Endothelial cell of umbilical vein (primary cell): ENCODE data around the gene IRS1. TPM values are rescaled to one million over a fixed set of nuclear protein-coding genes. Genes with fewer than 3 reads are reported as not detected.
A peak's percentile ranks its signal among the peaks of the same experiment; 100 is the strongest.

ENCODE experiments used
- BruUV-seq: library from RNA; stranded (reverse); fragments of 400-500 nt; replicated peaks from 2 replicates; lab custom pipeline; 2021; lab: Mats Ljungman, UMichigan
- CTCF ChIA-PET: fragments of 300-600, 350-600 bp; sonication (Branson Sonifier 250); formaldehyde crosslinking; loops from one replicate; lab custom pipeline; 2021; ENCODE audit warnings: antibody characterized with exemption, inconsistent platforms; lab: Charles Lee
- POLR2A ChIA-PET: fragments of 300-600, 350-600 bp; sonication (Branson Sonifier 250); formaldehyde crosslinking; loops from one replicate; lab custom pipeline; 2021; ENCODE audit warnings: antibody characterized with exemption, inconsistent platforms; lab: Charles Lee
- DNase-seq: peaks from one replicate; pipeline ENCODE4 v3.0.0-alpha.2; 2011; ENCODE audit warnings: low read depth, low spot score
- FAIRE-seq: peaks from 2 replicates; lab custom pipeline; 2011; peaks lifted over from hg19 to GRCh38; lab: Jason Lieb, UNC
- H2AFZ ChIP-seq: 2 replicates; pipeline ENCODE4 v1.6.0; 2012; ENCODE audit warnings: low read depth, low read length, control low read depth, inconsistent platforms
- H3K27ac ChIP-seq: 2 replicates; pipeline ENCODE4 v1.5.1; 2011; ENCODE audit warnings: low read depth, mild to moderate bottlenecking, control low read depth, low read length, moderate library complexity; ENCODE audit not compliant: insufficient read depth
- H3K27me3 ChIP-seq, 2 experiments: 2 replicates each; pipeline versions ENCODE4 v1.6.0 to v1.6.1; 2011; ENCODE audit warnings: low read length in 2 of 2, mixed read lengths in 1 of 2; ENCODE audit not compliant: control insufficient read depth in 2 of 2, insufficient read depth in 2 of 2
- H3K36me3 ChIP-seq, 2 experiments: 2 replicates in 1 of 2; 3 replicates in 1 of 2; pipeline ENCODE4 v1.5.1; 2011; ENCODE audit warnings: low read length in 2 of 2, mild to moderate bottlenecking in 1 of 2, moderate library complexity in 1 of 2; ENCODE audit not compliant: control insufficient read depth in 2 of 2, insufficient read depth in 2 of 2; ENCODE audit errors: extremely low read depth in 1 of 2
- H3K4me1 ChIP-seq: 3 replicates; pipeline ENCODE4 v1.5.1; 2011; ENCODE audit warnings: mild to moderate bottlenecking, low read length; ENCODE audit not compliant: control insufficient read depth, insufficient read depth; ENCODE audit errors: extremely low read depth
- H3K4me2 ChIP-seq: 2 replicates; pipeline ENCODE4 v1.6.1; 2011; ENCODE audit warnings: low read length, control low read depth, mixed read lengths; ENCODE audit not compliant: insufficient read depth
- H3K4me3 ChIP-seq, 3 experiments: fragments of 200-600 bp in 1 of 3; sonication (generic), shearing (Covaris generic) in 1 of 3; replicated peaks in 1 of 3; 2 replicates each; pipeline ENCODE4 v1.5.1; 2011 to 2016; ENCODE audit warnings: control low read depth in 3 of 3, low read length in 3 of 3, mild to moderate bottlenecking in 2 of 3, inconsistent platforms in 1 of 3, low read depth in 1 of 3, moderate library complexity in 1 of 3; ENCODE audit not compliant: insufficient read depth in 1 of 3
- H3K79me2 ChIP-seq: 2 replicates; pipeline ENCODE4 v1.6.0; 2012; ENCODE audit warnings: low read length, inconsistent platforms; ENCODE audit not compliant: control insufficient read depth, insufficient read depth
- H3K9ac ChIP-seq: replicated peaks from 2 replicates; pipeline ENCODE3; 2011; ENCODE audit warnings: low read length, control low read depth; ENCODE audit not compliant: insufficient read depth; ENCODE audit errors: extremely low read depth
- H3K9me1 ChIP-seq: replicated peaks from 3 replicates; pipeline ENCODE4 v1.6.0; 2011; ENCODE audit warnings: mild to moderate bottlenecking, low read length; ENCODE audit not compliant: control insufficient read depth, insufficient read depth; ENCODE audit errors: extremely low read depth
- H3K9me3 ChIP-seq: replicated peaks from 2 replicates; pipeline ENCODE4 v1.5.1; 2012; ENCODE audit warnings: low read length, inconsistent platforms; ENCODE audit not compliant: control insufficient read depth, insufficient read depth
- H4K20me1 ChIP-seq: replicated peaks from 2 replicates; pipeline ENCODE3; 2011; ENCODE audit warnings: mild to moderate bottlenecking, low read length; ENCODE audit not compliant: control insufficient read depth, insufficient read depth; ENCODE audit errors: extremely low read depth
- GATA2 ChIP-seq: IDR thresholded peaks from 2 replicates; pipeline ENCODE4 v1.7.0; 2011; ENCODE audit warnings: low read depth, mild to moderate bottlenecking, moderate library complexity, mixed read lengths, low read length; ENCODE audit not compliant: insufficient read length, insufficient read depth
- JUN ChIP-seq: IDR thresholded peaks from 2 replicates; pipeline ENCODE4 v1.6.1; 2011; ENCODE audit warnings: borderline replicate concordance, low read depth; ENCODE audit not compliant: insufficient read length, insufficient read depth
- POLR2A ChIP-seq: IDR thresholded peaks from 2 replicates; pipeline ENCODE4 v1.6.1; 2012; ENCODE audit warnings: low read depth, mild to moderate bottlenecking, control low read depth, low read length
- dilution Hi-C: fragments of 300-500 bp; cut with MboI; formaldehyde crosslinking; loops from one replicate; pipeline ENCODE4 v1.15.0; 2019; ENCODE audit warnings: low sequenced_read_pairs; ENCODE audit not compliant: extremely low pct_ligation_motif_present
- intact Hi-C: fragments of 100-400 bp; cut with micrococcal nuclease; formaldehyde crosslinking; loops from one replicate; pipeline ENCODE4 v1.10.0; 2022
- polyA plus RNA-seq, 4 experiments: library from polyadenylated mRNA; depleted of rRNA in 3 of 4; stranded (reverse) in 3 of 4; unstranded in 1 of 4; fragments of >200 nt; gene quantifications; 2 replicates each; pipeline versions ENCODE4 v1.2.1 to v1.2.3, GENCODE V29; 2011 to 2012; ENCODE audit warnings: missing spikeins in 1 of 4
- total RNA-seq: library from RNA; stranded (reverse); gene quantifications from 2 replicates; pipeline ENCODE4 v1.2.3, GENCODE V29; 2021
- TF ChIP-seq, protein P1 (sequence below), 2 donors: IDR thresholded peaks; 1 replicate in 1 of 2; 2 replicates in 1 of 2; pipeline ENCODE4 v1.5.1; 2011; ENCODE audit warnings: low read length in 2 of 2, mild to moderate bottlenecking in 2 of 2, moderate library complexity in 2 of 2, control low read depth in 1 of 2, inconsistent platforms in 1 of 2, low read depth in 1 of 2; ENCODE audit not compliant: insufficient read depth in 1 of 2; ENCODE audit errors: extremely low read depth in 1 of 2
- TF ChIP-seq, protein P2 (sequence below): IDR thresholded peaks from 2 replicates; pipeline ENCODE4 v1.6.1; 2011; ENCODE audit not compliant: insufficient read depth, insufficient read length

Gene IRS1
- total and polyA plus RNA-seq, 2 donors (not counting 3 experiments of a cell fraction or from before 2014, with no cell fraction given): 0.10 to 0.11 TPM

- Histone ChIP-seq H3K27ac (peak overlapping the region; percentile 41), H3K27me3 (peaks cover 4 to 22% of the 10 kb centered on the region in 2 experiments), H2AFZ (peak overlapping the region; percentile 89), H3K9ac (peak overlapping the region; percentile 79), H3K79me2 (no peaks in the 10 kb centered on the region), H3K4me3 (peak overlapping the region; percentile 55 to 69 (median 60)), H3K4me1 (peaks cover 4% of the 10 kb centered on the region), H3K9me1 (no peaks in the 10 kb centered on the region), H3K36me3 (no peaks in the 10 kb centered on the region), H3K4me2 (peak overlapping the region; percentile 84), H4K20me1 (no peaks in the 10 kb centered on the region), H3K9me3 (no peaks in the 10 kb centered on the region)
- CTCF ChIA-PET: interaction anchor here (0.6 to 4.2 kb wide), 2 partner anchors 11 kb away, joined by 3 to 26 read pairs; no protein-coding TSS in a partner anchor
- intact Hi-C loops (loop anchor here (1.0 to 10.0 kb wide), 5 partner anchors 8 to 757 kb away; partner anchors contain the start of genes IRS1 and RHBDD1), dilution Hi-C loops (no loop called here)
- POLR2A ChIA-PET: no interaction called here
- peak; percentile 62 for DNase-seq
- peak; percentile 59 for FAIRE-seq
- no peak for TF ChIP-seq POLR2A
- TF ChIP-seq, protein P1, sequence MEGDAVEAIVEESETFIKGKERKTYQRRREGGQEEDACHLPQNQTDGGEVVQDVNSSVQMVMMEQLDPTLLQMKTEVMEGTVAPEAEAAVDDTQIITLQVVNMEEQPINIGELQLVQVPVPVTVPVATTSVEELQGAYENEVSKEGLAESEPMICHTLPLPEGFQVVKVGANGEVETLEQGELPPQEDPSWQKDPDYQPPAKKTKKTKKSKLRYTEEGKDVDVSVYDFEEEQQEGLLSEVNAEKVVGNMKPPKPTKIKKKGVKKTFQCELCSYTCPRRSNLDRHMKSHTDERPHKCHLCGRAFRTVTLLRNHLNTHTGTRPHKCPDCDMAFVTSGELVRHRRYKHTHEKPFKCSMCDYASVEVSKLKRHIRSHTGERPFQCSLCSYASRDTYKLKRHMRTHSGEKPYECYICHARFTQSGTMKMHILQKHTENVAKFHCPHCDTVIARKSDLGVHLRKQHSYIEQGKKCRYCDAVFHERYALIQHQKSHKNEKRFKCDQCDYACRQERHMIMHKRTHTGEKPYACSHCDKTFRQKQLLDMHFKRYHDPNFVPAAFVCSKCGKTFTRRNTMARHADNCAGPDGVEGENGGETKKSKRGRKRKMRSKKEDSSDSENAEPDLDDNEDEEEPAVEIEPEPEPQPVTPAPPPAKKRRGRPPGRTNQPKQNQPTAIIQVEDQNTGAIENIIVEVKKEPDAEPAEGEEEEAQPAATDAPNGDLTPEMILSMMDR (IDR thresholded peaks at IDR 0.05; ENCODE audit: extremely low read depth in 1 of 2, insufficient read depth in 1 of 2, low read depth in 1 of 2, low read length in 2 of 2): peak; percentile 25 to 27
- BruUV-seq: no TSS peak
These were observed 8.0 kb downstream of the IRS1 start for GRCh38 chr2:226791487-226792081.

- peaks cover 4 to 22% of the 10 kb centered on the region in 2 experiments for H3K27me3 ChIP-seq
- ChIA-PET POLR2A (no interaction called here), CTCF (interaction anchor here (4.2 kb wide), 1 partner anchor 12 kb away, joined by 26 read pairs; no protein-coding TSS in a partner anchor)
- no peaks in the 10 kb centered on the region for H3K9me3 ChIP-seq
- no peaks in the 10 kb centered on the region for H3K79me2 ChIP-seq
- peak overlapping the region; percentile 75 for H2AFZ ChIP-seq
- peak overlapping the region; percentile 3 for H3K27ac ChIP-seq
- H3K9me1 ChIP-seq: no peaks in the 10 kb centered on the region
- no peak for TF ChIP-seq JUN
- TF ChIP-seq, protein P2, sequence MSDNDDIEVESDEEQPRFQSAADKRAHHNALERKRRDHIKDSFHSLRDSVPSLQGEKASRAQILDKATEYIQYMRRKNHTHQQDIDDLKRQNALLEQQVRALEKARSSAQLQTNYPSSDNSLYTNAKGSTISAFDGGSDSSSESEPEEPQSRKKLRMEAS: peak; percentile 63
- TF ChIP-seq GATA2: no peak
- H4K20me1 ChIP-seq: no peaks in the 10 kb centered on the region
- peak overlapping the region; percentile 40 for H3K9ac ChIP-seq
- intact Hi-C loops: loop anchor here (1.0 to 10.0 kb wide), 5 partner anchors 8 to 756 kb away; partner anchors contain the start of genes IRS1 and RHBDD1
- no peaks in the 10 kb centered on the region for H3K36me3 ChIP-seq
- no peak for FAIRE-seq
- peak overlapping the region; percentile 56 for H3K4me2 ChIP-seq
- DNase-seq: peak; percentile 49
- dilution Hi-C loops: no loop called here
- peaks cover 4% of the 10 kb centered on the region for H3K4me1 ChIP-seq
- BruUV-seq: no TSS peak
- H3K4me3 ChIP-seq: peak overlapping the region; percentile 1 to 69 (median 51)
These were observed 8.5 kb downstream of the IRS1 start for GRCh38 chr2:226791056-226791486.
